Right cardiac atrium (tissue), 5 donors: ENCODE results near the gene SLC1A2. TPM values are rescaled to one million over a fixed set of nuclear protein-coding genes. Genes with fewer than 3 reads are reported as not detected.
A peak's percentile ranks its signal among the peaks of the same experiment; 100 is the strongest.

ENCODE experiments used
- ATAC-seq, 2 donors: fragments of 200-7000 bp; cut with Tn5 transposase; one replicate each; pipeline versions ENCODE4 v1.8.0 to v1.9.1; 2020; ENCODE audit warnings: moderate library complexity in 2 of 2, mild to moderate bottlenecking in 1 of 2
- DNase-seq, 3 donors: peaks; one replicate each; pipeline ENCODE4 v3.0.0-alpha.2; 2020
- H3K27ac ChIP-seq: one replicate; pipeline ENCODE4 v1.5.1; 2013; ENCODE audit warnings: mild to moderate bottlenecking, low read length, control low read depth, moderate library complexity
- H3K27me3 ChIP-seq: one replicate; pipeline ENCODE4 v1.6.1; 2013; ENCODE audit not compliant: control insufficient read depth, insufficient read depth
- H3K4me1 ChIP-seq: one replicate; pipeline ENCODE4 v1.6.1; 2013; ENCODE audit warnings: low read length; ENCODE audit not compliant: control insufficient read depth, insufficient read depth
- H3K4me3 ChIP-seq: one replicate; pipeline ENCODE4 v1.5.1; 2013; ENCODE audit warnings: low read length, control low read depth
- H3K9me3 ChIP-seq: one replicate; pipeline ENCODE4 v1.6.1; 2013; ENCODE audit warnings: low read length; ENCODE audit not compliant: control insufficient read depth
- WGBS: extraction: QIAGEN DNeasy Blood & Tissue Kit; methylation state at CpG from one replicate; pipeline ENCODE4 v1.1.7; 2013; 5-methylcytosine and 5-hydroxymethylcytosine counted together
- intact Hi-C, 4 donors: fragments of 100-400 bp; cut with DNase I; formaldehyde crosslinking; loops; one replicate each; pipeline versions ENCODE4 v1.11.0 to v1.14.0; 2022 to 2023
- polyA plus RNA-seq: library from polyadenylated mRNA; stranded (reverse); fragments of 200-250 nt; gene quantifications from one replicate; pipeline ENCODE4 v1.2.3, GENCODE V29; 2013
- total RNA-seq, 4 donors: library from RNA; stranded (reverse); fragmentation: NEBNext Ultra II Directional; extraction: Animal tissue kit (Norgen Biotek cat#: 25700); gene quantifications; one replicate each; pipeline ENCODE4 v1.2.1, GENCODE V29; 2021
- donor health status: healthy with polysubstance abuse.
- donor health status: DM: no; HTN: yes; CAD: no.
- donor health status: DM: no; HTN: no; CAD: no.
- donor health status: DM: no; HTN: yes; CAD: no; lungs with severe emphysema.
- donor health status: DM: yes; HTN: yes; CAD: no.

The SLC1A2 gene
- total and polyA plus RNA-seq, 5 donors: 0.54 to 2.3 (median 1.3) TPM

DNA sequence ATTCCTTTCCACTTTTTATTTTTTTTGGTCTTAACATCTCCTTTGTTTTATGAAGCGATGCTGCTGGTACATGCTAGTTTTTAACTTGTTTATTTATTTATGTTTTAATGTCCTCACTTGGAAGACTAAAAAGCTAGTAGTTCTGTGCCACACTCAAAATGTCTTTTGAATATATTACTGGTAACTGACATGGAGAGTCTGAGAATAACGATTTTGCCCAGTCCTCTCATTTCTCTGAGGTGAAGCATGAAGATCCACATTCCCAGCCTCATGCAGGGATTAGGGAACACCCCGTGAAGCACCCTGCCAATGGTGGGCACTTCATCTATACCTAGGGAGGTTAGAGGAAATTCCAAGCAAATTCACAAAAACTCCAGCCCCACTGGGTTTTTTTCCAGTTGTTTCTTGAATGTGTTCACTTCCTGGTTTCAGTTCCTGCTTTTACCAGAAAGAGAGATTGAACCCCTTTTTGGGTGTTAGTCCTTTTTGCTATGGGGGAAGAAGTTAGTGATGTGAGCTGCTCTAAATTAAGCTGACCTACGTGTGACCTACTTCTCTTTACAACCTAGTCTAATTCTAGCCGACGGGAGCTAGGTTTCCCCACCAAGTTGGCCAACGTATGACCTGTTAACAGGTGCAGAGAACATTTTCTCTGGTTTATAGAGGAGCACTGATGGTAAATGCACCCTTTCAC lies 106.1 kb downstream of the SLC1A2 start:
- intact Hi-C loops: loop anchor here in 1 of 4 donors (10.0 kb wide), 1 partner anchor 398 kb away; the partner anchor contains the start of genes APIP and PDHX
- no peak for ATAC-seq
- Histone ChIP-seq H3K9me3 (no peaks in the 10 kb centered on the region), H3K4me1 (no peaks in the 10 kb centered on the region), H3K27me3 (no peaks in the 10 kb centered on the region), H3K27ac (no peak overlapping the region), H3K4me3 (no peak overlapping the region)
- WGBS: 65% methylated on average over 7 of the region's 7 CpGs
- no peak for DNase-seq

DNA sequence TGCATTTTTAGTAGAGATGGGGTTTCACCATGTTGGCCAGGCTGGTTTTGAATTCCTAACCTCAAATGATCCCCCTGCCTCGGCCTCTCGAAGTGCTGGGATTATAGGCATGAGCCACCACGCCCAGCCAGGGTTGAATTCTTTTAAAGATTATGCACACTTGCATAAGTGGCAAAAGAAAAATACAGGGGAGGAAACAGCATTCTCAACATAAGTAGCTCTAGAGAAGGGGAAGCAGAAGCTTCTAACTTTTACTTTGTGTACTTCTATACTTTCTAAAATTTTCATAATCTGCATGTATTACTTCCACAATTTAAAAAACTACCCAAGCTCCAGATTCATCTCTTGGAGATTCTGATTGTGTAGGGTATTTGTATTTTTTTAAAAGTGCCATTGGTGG lies 108.0 kb downstream of the SLC1A2 start:
- ATAC-seq (no peak), DNase-seq (no peak)
- H3K27me3 ChIP-seq: no peaks in the 10 kb centered on the region
- H3K4me3 ChIP-seq: no peak overlapping the region
- H3K27ac ChIP-seq: no peak overlapping the region
- intact Hi-C loops: loop anchor here in 1 of 4 donors (10.0 kb wide), 1 partner anchor 397 kb away; the partner anchor contains the start of genes APIP and PDHX
- H3K4me1 ChIP-seq: no peaks in the 10 kb centered on the region
- WGBS: 84% methylated on average over 3 of the region's 3 CpGs
- no peaks in the 10 kb centered on the region for H3K9me3 ChIP-seq

DNA sequence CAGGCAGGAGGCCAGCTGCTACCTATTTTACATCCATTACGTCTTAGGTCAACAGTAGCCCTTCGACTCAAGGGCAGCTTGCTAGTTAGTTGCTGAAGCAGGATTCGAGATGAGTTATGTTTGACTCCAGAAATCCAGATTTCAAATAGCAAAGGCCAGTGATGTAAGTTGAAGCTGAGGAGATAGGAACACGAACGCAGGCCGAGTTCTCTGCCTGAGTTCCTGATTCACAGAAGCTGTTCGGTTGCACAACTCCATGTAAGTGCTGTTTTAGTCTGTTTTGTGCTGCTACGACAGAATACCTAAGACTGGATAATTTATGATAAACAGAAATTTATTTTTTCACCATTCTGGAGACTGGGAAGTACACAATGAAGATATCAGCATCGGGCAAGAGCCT lies 111.2 kb downstream of the SLC1A2 start:
- H3K4me1 ChIP-seq: no peaks in the 10 kb centered on the region
- no peak overlapping the region for H3K4me3 ChIP-seq
- H3K27ac ChIP-seq: no peak overlapping the region
- 86% methylated on average over 9 of the region's 9 CpGs for WGBS
- H3K27me3 ChIP-seq: no peaks in the 10 kb centered on the region
- ATAC-seq (no peak), DNase-seq (peak in 1 of 3 donors; percentile 46)
- no peaks in the 10 kb centered on the region for H3K9me3 ChIP-seq
- intact Hi-C loops: no loop called here

DNA sequence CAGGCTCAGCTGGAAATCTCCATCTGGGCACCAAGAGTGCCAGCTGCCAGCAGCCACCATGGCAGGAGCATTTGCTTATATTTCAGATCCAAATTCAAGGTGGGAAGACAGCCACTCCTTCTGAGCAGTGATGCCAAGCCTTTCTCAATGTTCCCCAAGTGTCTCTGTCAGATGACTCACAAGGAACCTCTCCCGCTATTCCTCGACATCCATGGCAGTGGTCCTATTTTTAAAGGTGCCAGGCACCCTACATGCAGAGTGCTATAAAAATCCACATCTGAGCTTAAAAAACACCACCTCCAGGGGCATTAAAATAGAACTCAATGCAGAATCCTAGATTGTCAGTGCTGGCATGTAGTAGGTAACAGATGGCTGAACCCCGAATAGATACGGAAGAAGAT lies 112.1 kb downstream of the SLC1A2 start:
- Histone ChIP-seq H3K4me1 (no peaks in the 10 kb centered on the region), H3K27me3 (no peaks in the 10 kb centered on the region), H3K9me3 (no peaks in the 10 kb centered on the region), H3K27ac (no peak overlapping the region), H3K4me3 (no peak overlapping the region)
- no peak for DNase-seq
- intact Hi-C loops: no loop called here
- no peak for ATAC-seq
- WGBS: 96% methylated on average over 4 of the region's 4 CpGs

DNA sequence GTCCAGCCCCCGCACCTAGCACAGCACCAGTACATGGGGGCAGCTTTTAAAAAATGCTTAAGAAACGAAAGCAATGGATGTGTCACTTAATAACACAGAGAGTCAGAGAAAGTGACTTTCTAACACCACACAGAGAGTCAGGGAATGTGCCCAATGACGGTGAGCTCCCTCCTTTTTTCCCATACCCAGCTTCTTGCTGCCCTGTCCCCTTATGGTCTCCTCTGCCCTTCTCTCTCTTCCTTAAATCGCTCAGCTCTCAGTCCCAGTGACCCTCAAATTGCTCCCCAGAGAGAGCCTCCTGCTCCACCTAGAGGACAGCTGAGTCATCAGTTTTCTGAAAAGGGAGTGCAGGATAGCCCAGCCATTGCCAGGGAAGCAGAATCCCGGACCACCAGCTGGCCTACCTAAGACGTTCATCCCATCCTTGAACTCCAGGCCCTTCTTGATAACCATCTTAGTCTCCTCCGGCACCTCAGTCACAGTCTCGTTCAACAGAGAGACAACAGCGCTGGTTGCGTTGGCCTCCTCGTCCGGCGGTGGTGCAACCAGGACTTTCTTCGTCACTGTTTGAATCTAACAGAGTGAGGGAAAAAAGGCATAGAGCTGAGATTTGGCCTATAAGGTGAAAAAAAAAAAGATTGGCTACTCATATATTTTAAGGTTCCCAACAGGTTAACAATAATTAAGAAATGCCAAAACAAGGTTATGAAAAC lies 113.5 kb downstream of the SLC1A2 start:
- ATAC-seq: no peak
- 75% methylated on average over 14 of the region's 14 CpGs for WGBS
- Histone ChIP-seq H3K4me1 (no peaks in the 10 kb centered on the region), H3K27ac (no peak overlapping the region), H3K4me3 (no peak overlapping the region), H3K27me3 (no peaks in the 10 kb centered on the region), H3K9me3 (no peaks in the 10 kb centered on the region)
- no peak for DNase-seq
- intact Hi-C loops: no loop called here

DNA sequence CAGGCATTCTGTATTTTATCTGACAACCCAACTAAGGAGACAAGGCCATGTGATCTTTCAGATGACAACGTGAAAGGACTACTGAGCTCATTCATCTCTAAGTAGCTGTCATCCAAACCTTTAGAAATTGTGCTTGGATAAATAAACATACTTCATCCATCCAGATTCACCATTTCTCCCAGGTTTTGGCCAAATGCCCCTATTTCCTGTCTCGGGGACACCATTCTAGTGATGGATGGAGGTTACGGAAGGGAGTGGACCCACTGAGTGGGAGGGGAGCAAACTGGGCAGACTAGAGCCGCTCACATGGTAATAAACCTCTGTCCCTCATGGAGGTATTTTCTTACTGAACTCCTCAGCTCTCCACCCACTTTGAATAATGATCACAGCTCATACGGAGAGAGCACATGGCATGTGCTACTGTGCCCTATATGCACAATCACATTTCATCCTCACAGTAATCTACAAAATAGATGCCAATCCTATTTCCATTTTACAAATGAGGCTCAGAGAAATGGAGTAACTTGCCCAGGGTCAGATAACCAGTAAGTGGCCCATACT lies 114.4 kb downstream of the SLC1A2 start:
- DNase-seq (no peak), ATAC-seq (no peak)
- Histone ChIP-seq H3K27me3 (no peaks in the 10 kb centered on the region), H3K4me1 (no peaks in the 10 kb centered on the region), H3K4me3 (no peak overlapping the region), H3K27ac (no peak overlapping the region), H3K9me3 (no peaks in the 10 kb centered on the region)
- intact Hi-C loops: no loop called here
- WGBS: 76% methylated on average over 5 of the region's 5 CpGs

DNA sequence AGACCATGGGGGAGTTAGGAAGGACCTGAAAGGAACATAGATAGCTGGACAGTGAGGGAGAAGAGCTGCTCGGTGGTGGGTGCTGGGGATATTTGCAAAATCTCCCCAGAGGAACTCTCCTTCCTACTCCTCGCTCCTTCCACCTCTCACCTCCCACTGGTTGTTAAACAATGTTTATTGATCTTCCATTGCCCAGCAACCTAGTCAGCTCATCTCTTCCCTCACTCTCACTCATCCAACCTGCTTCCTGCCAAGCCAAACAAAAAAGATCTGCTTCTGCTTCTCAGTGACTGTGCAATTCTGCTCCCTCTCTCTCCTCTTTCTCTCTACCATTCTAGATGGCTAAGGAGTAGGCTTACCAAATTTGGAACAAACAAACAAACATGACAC lies 115.0 kb downstream of the SLC1A2 start:
- no peaks in the 10 kb centered on the region for H3K27me3 ChIP-seq
- intact Hi-C loops: no loop called here
- peak overlapping the region; percentile 90 for H3K27ac ChIP-seq
- no peak overlapping the region for H3K4me3 ChIP-seq
- H3K9me3 ChIP-seq: no peaks in the 10 kb centered on the region
- ATAC-seq (peak; percentile 13 to 42), DNase-seq (no peak)
- WGBS: 67% methylated on average over 2 of the region's 2 CpGs
- H3K4me1 ChIP-seq: no peaks in the 10 kb centered on the region

DNA sequence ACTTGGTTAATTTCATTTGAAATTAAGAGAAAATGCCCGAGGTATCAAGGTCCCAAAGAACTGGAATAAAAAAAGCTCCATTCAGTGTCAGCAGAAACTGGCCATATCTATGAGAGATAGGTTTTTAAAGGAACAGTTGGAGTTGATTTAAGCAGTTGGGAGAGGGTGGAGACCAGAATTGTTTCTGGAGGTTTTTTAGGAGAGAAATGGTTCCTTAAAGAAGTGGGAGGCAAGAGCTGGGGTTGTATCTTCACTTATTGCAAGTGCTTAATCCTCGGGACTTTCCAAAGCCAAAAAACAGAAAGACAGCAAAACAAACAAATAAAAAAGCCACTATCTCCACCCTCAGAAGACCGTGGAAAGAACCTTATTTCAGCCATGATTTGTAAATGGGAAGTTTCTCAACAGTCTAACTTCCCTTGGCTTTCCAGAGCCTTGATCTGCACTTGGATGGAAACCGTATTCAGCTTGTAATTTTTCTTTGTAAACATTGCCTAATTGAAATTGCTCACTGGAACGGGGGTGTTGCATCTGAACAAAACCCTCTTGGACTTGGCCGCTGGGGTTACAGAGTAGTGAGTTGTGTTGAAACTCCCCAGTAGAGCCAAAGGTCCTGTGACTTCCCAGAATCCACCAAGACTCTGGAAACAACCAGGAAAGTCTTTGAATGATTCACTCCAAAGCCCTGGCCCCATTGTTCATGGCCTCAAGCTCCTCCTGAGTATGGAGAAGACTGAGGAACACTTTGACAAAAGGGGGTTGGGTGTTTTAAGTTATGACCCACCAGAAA lies 115.6 kb downstream of the SLC1A2 start:
- H3K9me3 ChIP-seq: no peaks in the 10 kb centered on the region
- DNase-seq (peak; percentile 68 to 79 (median 77)), ATAC-seq (peak; percentile 90 to 94)
- H3K27ac ChIP-seq: peak overlapping the region; percentile 90
- H3K4me3 ChIP-seq: no peak overlapping the region
- H3K27me3 ChIP-seq: no peaks in the 10 kb centered on the region
- WGBS: 54% methylated on average over 6 of the region's 6 CpGs
- H3K4me1 ChIP-seq: no peaks in the 10 kb centered on the region
- intact Hi-C loops: no loop called here

DNA sequence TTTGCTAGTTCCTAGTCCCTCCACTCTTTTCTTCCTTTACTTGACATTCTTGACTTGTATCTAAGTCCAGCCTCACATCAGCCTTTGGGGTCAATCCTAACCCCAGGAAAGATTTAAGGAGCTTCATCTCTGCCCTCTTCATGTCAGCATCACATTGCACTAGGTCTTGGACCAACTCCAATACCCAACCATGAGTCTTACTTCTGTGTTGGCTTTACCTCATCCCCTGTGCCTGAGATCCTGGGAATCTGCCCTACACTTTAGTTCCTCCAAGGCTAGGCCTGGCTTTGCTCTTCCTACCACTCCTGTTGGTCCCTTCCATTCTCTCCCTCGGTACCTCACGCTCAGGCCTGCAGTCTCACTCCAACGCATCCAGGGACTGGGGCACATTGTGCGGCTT lies 117.0 kb downstream of the SLC1A2 start:
- H3K4me1 ChIP-seq: no peaks in the 10 kb centered on the region
- ATAC-seq (no peak), DNase-seq (no peak)
- no peak overlapping the region for H3K27ac ChIP-seq
- intact Hi-C loops: no loop called here
- H3K9me3 ChIP-seq: no peaks in the 10 kb centered on the region
- H3K4me3 ChIP-seq: no peak overlapping the region
- 98% methylated on average over 4 of the region's 4 CpGs for WGBS
- no peaks in the 10 kb centered on the region for H3K27me3 ChIP-seq

DNA sequence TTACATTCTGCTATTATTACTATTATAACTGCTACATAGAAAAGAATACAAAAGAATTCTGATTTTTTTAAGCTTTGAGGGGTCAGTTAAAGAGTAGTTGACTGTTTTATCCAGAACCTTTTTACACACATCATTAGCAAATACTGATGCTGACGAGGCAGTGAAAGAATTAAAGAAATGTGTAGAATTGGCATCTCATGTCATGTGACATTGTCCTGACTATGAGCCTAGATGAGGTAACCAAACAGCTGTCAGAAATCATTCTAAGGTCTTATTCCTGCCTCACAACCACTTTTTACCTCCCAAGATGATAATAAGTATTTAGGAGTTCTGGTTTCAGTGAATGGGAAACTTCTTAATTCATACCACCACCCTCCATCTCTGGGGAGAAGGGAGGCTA lies 121.0 kb downstream of the SLC1A2 start:
- H3K4me1 ChIP-seq: no peaks in the 10 kb centered on the region
- intact Hi-C loops: no loop called here
- H3K27ac ChIP-seq: no peak overlapping the region
- no peaks in the 10 kb centered on the region for H3K9me3 ChIP-seq
- ATAC-seq (no peak), DNase-seq (no peak)
- no peaks in the 10 kb centered on the region for H3K27me3 ChIP-seq
- no peak overlapping the region for H3K4me3 ChIP-seq
- 92% methylated on average over 1 of the region's 1 CpG for WGBS

DNA sequence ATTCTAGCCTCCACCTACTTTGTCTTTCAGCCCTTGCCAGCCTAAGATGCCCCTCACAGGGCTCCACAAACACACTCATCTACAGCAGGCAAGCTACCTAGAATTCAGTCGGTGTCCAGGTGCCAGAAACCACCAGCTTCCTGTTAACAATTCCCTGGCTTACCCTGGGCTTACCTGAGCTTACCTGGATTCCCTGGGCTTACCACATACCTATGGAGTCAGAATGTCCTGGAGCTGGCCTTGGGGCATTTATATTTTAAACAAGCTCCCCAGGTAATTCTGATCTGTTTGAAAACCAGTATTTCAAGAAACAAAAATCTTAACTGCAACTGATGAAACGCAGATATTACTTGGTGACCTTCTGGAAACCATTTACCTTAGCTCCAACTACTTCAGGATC lies 123.6 kb downstream of the SLC1A2 start:
- intact Hi-C loops: no loop called here
- H3K4me3 ChIP-seq: no peak overlapping the region
- no peak overlapping the region for H3K27ac ChIP-seq
- H3K27me3 ChIP-seq: no peaks in the 10 kb centered on the region
- no peaks in the 10 kb centered on the region for H3K9me3 ChIP-seq
- H3K4me1 ChIP-seq: no peaks in the 10 kb centered on the region
- ATAC-seq (no peak), DNase-seq (no peak)
- WGBS: 95% methylated on average over 2 of the region's 2 CpGs
